ENCODE measurements around the gene KLHL26. TPM values are rescaled to one million over a fixed set of nuclear protein-coding genes. Genes with fewer than 3 reads are reported as not detected.
A peak's percentile ranks its signal among the peaks of the same experiment; 100 is the strongest.

The KLHL26 gene
- total and polyA plus RNA-seq, 9 of the 15 experiments (the other 6 are each of a cell fraction or from before 2014, with no cell fraction given) = 0.13 to 13.3 (median 1.4) TPM

DNA sequence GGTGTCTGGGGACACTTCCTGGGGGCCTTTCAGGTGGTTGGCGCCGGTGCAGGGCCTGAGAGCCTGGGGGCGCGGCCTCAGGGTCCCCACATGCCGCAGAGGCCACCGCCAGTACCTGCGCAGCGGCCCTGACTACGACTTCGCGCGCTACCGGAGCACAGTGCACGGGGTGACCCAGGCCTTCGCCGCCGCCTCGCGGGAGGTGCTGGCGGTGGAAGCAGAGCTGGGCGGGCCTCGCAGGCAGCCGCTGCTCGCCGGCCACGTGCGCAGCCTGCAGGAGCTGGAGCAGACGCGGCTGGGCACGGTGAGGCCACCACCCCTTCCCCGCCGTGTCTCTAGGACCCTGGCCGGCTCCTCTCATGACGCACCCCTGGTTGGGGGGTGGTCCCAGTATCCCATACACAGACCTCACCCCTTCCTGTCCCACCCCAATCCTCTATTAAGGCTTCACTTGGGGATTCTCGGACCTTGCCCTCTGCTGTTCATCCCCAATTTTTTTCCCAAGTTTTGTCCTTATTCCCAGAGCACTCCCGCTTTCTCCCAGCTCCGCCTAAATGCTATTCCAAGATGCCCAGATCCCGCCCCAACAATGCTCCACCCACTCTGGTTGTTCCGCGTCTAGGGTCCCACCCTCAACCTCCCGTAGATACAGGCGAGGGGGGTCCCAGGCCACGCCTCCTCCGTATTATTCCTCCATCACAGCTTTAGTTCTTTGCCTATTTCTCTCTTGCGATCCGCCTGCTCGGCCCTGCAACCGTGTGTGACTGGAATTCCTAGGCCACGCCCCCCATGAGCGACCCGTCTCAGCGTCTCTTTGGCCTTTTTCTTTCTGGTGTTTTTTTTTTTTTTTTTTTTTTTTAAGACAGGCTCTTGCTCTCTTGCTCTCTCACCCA, 47.2 kb upstream of the KLHL26 start (continued):
- TF ChIP-seq MGA (IDR thresholded peaks at IDR 0.05) (peak; percentile 99), ZNF57 (CRISPR knock-in tag; IDR thresholded peaks at IDR 0.05) (no peak), ZNF282 (CRISPR knock-in tag; IDR thresholded peaks at IDR 0.05) (peak; percentile 77), NEUROD1 (IDR thresholded peaks at IDR 0.05; ENCODE audit: borderline replicate concordance, low read depth, low read length, partially characterized antibody) (peak; percentile 23), ZNF384 (IDR thresholded peaks at IDR 0.05; ENCODE audit: low read depth, low read length) (peak; percentile 80), PRPF4 (IDR thresholded peaks at IDR 0.05; ENCODE audit: insufficient read depth, low read depth, low read length, poor library complexity, severe bottlenecking) (no peak), MED1 (CRISPR knock-in tag; IDR thresholded peaks at IDR 0.05; ENCODE audit: borderline replicate concordance) (no peak), ZNF239 (CRISPR knock-in tag; IDR thresholded peaks at IDR 0.05) (no peak), HNRNPK (IDR thresholded peaks at IDR 0.05; ENCODE audit: low read depth, low read length, poor library complexity, severe bottlenecking) (no peak)
- TF ChIP-seq, protein P1, sequence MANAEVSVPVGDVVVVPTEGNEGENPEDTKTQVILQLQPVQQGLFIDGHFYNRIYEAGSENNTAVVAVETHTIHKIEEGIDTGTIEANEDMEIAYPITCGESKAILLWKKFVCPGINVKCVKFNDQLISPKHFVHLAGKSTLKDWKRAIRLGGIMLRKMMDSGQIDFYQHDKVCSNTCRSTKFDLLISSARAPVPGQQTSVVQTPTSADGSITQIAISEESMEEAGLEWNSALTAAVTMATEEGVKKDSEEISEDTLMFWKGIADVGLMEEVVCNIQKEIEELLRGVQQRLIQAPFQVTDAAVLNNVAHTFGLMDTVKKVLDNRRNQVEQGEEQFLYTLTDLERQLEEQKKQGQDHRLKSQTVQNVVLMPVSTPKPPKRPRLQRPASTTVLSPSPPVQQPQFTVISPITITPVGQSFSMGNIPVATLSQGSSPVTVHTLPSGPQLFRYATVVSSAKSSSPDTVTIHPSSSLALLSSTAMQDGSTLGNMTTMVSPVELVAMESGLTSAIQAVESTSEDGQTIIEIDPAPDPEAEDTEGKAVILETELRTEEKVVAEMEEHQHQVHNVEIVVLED (CRISPR knock-in tag; IDR thresholded peaks at IDR 0.05) = peak; percentile 8; the same call in 1 of the 2 replicates
- TF ChIP-seq, protein P2, sequence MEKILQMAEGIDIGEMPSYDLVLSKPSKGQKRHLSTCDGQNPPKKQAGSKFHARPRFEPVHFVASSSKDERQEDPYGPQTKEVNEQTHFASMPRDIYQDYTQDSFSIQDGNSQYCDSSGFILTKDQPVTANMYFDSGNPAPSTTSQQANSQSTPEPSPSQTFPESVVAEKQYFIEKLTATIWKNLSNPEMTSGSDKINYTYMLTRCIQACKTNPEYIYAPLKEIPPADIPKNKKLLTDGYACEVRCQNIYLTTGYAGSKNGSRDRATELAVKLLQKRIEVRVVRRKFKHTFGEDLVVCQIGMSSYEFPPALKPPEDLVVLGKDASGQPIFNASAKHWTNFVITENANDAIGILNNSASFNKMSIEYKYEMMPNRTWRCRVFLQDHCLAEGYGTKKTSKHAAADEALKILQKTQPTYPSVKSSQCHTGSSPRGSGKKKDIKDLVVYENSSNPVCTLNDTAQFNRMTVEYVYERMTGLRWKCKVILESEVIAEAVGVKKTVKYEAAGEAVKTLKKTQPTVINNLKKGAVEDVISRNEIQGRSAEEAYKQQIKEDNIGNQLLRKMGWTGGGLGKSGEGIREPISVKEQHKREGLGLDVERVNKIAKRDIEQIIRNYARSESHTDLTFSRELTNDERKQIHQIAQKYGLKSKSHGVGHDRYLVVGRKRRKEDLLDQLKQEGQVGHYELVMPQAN (IDR thresholded peaks at IDR 0.05; ENCODE audit: borderline replicate concordance) = peak; percentile 79
